GM19455 (cell line): ENCODE results near the gene EPHA3.

ENCODE experiments used
- ATAC-seq: cut with Tn5 transposase; IDR thresholded peaks from one replicate; pipeline ENCODE4 v1.9.1; 2021; ENCODE audit not compliant: unreplicated experiment

Gene EPHA3

GRCh38 chr3:89278302-89279025 lies 171.0 kb downstream of the EPHA3 start:
- no peak for ATAC-seq

DNA sequence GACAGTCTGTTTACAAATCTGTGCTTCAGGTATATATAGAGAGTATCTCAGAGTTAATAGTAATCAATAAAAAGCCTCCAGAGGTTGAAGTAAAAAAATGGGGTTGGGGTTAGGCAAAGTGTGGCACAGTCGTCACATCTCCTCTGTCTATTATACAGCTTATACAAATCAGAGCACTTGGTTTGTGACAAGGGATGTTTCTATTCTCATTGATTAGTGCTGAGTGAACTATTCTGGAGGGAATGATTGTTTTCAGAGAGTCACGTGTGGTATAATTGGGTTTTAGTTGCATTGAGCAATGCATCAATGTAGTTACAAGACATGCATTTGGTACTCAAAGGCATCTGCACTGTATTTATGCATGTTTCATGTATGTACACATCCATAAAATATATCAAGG lies 172.9 kb downstream of the EPHA3 start:
- ATAC-seq = no peak

- no peak for ATAC-seq
Observed at GRCh38 chr3:89280822-89281365, 173.5 kb downstream of the EPHA3 start.

GRCh38 chr3:89287902-89288508 lies 180.6 kb downstream of the EPHA3 start:
- no peak for ATAC-seq

DNA sequence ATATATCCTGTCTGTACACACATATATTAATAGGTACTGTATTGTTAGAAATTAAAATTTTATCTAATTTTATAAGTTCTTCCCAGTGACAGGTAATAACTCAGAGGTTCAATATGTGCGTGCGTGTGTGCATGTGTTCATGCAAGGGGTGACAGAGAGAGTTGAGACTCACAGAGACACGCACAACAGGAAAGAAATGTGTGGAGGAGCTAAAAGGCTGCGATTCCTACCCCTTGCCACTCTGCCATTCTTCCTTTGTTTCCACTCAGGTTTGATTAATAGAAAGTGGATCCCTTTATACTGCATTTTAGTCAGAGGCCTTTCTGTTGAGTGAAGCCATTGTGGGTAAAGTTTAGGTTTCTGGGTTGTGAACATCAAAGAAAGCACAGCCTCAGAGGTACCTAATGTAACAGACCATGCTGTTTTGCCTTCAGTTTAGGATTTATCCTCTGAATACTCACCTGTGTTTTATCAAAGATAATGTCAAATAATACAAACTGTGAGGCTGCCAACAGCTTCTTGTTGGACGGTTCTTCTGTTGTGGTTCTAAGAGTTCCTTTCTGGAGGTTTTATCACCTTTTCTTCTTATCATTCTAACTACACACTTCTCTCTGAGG lies 182.3 kb downstream of the EPHA3 start:
- ATAC-seq = no peak

DNA sequence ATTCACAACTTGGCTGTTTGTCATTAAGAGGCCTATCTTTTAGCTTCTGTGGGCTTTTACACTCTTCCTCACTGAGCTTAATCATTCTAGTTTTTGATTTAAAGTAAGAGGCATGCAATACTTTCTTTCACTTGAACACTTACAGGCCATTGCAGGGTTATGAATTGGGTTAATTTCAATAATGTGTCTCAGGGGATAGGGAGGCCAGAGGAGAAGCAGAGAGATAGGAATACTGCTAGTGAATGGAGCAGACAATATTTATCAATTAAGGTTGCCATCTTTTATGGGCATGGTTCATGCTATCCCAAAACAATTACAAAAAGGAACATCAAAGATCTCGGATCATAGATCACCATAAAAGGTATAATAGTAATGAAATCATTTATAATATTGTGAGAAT lies 189.8 kb downstream of the EPHA3 start:
- no peak for ATAC-seq

- no peak for ATAC-seq
Observed at GRCh38 chr3:89300526-89300925, 193.1 kb downstream of the EPHA3 start.

DNA sequence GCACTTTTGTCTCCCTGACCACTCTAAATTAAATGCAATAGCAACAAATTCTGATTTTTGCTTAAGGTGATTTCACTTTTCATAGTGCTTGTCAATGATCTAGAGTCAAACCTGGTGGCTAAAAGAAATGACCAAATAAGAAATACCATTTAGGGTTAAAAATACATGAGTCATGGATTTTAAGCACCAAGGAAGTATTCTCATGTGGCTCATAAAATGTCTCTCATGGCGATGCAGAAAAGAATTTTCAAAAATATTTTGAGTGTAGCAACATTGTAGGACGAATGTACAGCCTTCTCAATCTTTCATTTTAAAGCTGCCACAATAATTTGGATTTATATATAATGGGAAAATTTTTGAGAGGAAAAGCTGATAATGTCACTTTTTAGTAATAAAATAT lies 193.6 kb downstream of the EPHA3 start:
- no peak for ATAC-seq

DNA sequence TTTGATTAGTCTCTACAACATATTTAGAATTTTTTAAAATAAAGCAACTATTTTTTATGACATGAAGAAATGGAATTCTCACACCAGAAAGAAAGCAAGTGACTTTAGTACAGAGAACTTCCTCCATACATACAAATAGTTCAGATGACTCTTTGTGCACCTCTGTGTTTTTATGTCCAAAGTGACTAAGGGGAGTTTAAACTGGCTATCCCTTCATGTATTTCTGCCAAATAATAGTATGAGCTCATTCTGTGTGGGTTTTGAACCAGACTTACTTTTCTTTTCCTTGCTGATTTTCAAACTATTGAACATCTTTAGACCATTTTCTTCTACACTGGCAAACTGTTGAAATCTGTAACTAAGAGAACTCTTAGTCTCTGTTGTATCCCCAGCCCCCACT lies 196.3 kb downstream of the EPHA3 start:
- ATAC-seq = no peak

- no peak for ATAC-seq
Observed at GRCh38 chr3:89306540-89306939, 199.1 kb downstream of the EPHA3 start.

DNA sequence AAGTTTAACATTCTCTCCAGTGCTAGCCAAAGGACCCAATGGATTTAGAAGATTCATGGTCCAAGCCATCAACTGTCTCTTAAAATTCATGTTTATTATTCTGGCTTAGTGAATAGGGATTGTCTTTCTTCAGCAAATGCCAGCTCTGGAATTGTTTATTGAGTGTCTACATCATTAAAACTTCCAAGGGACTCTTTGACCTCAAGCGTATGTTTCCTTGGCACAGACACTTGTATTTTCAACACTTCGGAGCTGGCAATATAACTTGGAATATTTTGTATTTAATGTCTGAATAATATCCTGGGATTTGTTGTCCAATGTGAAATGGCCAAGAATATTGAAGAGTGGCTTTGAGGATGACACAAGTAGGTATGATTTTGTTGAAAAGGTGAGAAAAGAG lies 204.2 kb downstream of the EPHA3 start:
- no peak for ATAC-seq

- no peak for ATAC-seq
Observed at GRCh38 chr3:89312141-89312540, 204.7 kb downstream of the EPHA3 start.

DNA sequence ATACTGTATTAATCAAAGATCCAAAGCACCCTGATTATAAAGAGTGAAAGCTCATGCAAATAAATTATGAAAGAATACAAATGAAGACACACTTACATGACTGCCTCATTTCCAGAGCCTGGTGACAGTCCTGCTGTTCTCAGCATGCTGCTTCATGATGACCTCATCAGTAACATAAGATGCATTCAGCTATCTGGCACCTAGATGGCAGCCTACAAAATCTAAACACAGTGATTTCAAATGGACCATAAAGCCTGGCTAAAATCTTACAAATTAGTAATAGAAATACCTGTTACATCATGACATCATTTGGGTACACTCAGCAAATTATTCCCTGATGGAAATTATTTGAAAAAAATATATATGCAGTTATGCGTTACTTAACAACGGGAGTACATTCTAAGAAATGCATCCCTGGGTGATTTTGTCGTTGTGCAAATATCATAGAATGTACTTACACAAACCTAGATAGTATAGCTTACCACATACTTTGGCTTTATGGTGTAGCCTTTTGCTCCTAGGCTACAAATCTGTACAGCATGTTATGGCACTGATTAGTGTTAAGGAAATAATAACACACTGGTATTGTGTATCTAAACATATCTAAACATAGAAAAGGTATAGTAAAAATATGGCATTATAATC lies 207.2 kb downstream of the EPHA3 start:
- ATAC-seq = no peak

DNA sequence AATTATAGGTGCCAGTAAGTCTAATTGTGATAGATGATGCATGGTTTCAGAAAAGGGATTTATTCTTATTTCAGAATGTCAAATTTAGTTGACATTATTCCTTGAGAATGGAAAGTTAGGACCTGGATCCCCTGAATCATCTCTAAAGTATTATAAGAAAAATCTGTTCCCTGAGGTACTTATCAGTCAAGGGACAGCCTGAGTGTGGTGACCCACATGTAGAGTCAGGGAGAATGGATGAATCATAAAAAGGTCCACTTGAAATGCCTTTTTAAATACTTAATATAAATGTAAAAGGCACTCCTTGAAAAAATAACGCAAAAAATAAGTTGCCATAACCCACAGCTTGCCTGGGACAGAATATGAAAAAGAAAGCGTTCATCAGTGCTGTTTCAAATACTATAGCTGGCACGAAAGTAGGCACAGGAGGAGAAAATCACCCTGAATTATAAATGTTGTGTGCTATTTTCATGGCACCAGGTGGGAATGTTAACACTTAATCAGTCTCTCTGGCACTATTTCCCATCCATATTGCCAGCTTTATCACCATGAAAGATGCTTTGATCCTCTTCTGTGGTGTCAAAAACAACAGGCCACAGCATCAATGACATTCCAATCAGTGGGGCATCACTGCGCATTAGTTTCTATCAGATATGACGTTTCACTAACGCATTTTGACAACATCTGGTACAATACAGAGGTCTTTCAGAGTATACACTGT lies 208.5 kb downstream of the EPHA3 start:
- no peak for ATAC-seq

DNA sequence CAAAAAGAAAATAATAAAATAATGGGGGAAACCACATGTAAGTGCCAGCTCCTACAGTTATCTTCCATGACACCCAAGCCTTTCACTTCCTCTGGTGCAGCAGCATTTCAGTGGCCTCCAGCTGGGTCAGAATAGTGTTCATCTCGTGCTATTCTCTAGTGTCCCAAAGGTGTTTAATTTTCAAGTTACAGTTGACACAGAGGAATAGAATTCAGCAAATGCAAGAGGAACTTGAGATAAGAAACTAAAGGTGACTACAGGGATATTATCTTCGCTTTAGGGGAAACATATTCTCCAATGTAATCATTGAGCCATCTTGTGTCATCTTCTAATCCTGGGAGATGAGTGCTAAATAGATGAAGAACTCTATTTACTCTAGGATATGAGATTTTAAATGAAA lies 212.8 kb downstream of the EPHA3 start:
- no peak for ATAC-seq

- no peak for ATAC-seq
Observed at GRCh38 chr3:89326997-89327396, 219.6 kb downstream of the EPHA3 start.

- ATAC-seq = no peak
Observed at GRCh38 chr3:89332386-89332785, 225.0 kb downstream of the EPHA3 start.

- no peak for ATAC-seq
Observed at GRCh38 chr3:89332793-89333192, 225.4 kb downstream of the EPHA3 start.

- no peak for ATAC-seq
Observed at GRCh38 chr3:89335693-89336092, 228.3 kb downstream of the EPHA3 start.

DNA sequence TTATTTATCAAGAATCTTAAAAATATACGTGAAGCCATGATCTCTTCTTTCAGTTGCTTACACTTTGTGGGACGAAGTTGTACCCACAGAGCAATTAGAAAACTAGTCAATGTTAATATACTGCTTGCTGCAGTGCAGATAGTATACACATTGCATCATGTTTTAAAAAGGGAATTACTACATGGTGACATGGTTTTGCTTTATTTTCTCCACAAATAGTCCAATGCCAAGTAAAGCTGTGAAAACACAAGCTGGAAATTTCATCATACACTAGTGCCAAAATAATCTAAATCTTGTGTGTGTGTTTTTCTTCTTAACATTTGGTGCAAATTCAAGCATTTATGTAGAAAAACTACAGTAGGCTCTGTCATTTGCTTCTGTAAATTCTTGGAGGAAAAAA lies 233.0 kb downstream of the EPHA3 start:
- no peak for ATAC-seq

GRCh38 chr3:89344076-89344475 lies 236.7 kb downstream of the EPHA3 start:
- ATAC-seq = no peak
